Measurements from ENCODE around the gene TPI1.

GRCh38 chr12:6825398-6826124 is 41.8 kb upstream of the TPI1 start:
- TF ChIP-seq CTCF (IDR thresholded peaks at IDR 0.05), result peak; percentile 39 to 83 (median 76)
- TF ChIP-seq POLR2A (IDR thresholded peaks at IDR 0.05), result no peak

Measured in thyroid gland (tissue), 4 donors.